AG04450 (cell line): ENCODE data around the gene CHRNA9. TPM values are rescaled to one million over a fixed set of nuclear protein-coding genes. Genes with fewer than 3 reads are reported as not detected.

Experiments used
- CTCF ChIA-PET: fragments of 300-600, 350-600 bp; formaldehyde crosslinking; extraction: SDS; loops from one replicate; lab custom pipeline; 2022; ENCODE audit warnings: antibody characterized with exemption, inconsistent platforms; lab: Charles Lee
- POLR2A ChIA-PET: fragments of 350-600 bp; formaldehyde crosslinking; extraction: SDS; loops from one replicate; lab custom pipeline; 2021; ENCODE audit warnings: antibody characterized with exemption, inconsistent platforms; lab: Yijun Ruan, JAX
- DNase-seq: peaks from one replicate; pipeline ENCODE4 v3.0.0-alpha.2; 2011; ENCODE audit warnings: low read depth, low spot score
- H3K27ac ChIP-seq: one replicate; pipeline ENCODE4 v1.5.1; 2012; ENCODE audit warnings: low read depth, low read length, control low read depth
- H3K27me3 ChIP-seq: one replicate; pipeline ENCODE4 v1.6.0; 2012; ENCODE audit warnings: low read length; ENCODE audit not compliant: control insufficient read depth, insufficient read depth
- H3K4me3 ChIP-seq: 2 replicates; pipeline ENCODE4 v1.5.1; 2011; ENCODE audit warnings: mild to moderate bottlenecking, low read depth, low read length, control low read depth
- H3K9me3 ChIP-seq: 2 replicates; pipeline ENCODE4 v1.5.1; 2012; ENCODE audit warnings: low read length; ENCODE audit not compliant: control insufficient read depth, insufficient read depth
- CTCF ChIP-seq: IDR thresholded peaks from 2 replicates; pipeline ENCODE4 v1.5.1; 2011; ENCODE audit warnings: low read depth, low read length, control low read depth, inconsistent platforms
- polyA plus RNA-seq: library from polyadenylated mRNA; depleted of rRNA; stranded (reverse); fragments of >200 nt; gene quantifications from 2 replicates; pipeline ENCODE4 v1.2.3, GENCODE V29; 2011

Gene CHRNA9
- polyA plus RNA-seq, 1 experiment = 0.07 TPM

GRCh38 chr4:40355131-40355530 is 20.0 kb downstream of the CHRNA9 start:
- Histone ChIP-seq H3K9me3 (no peaks in the 10 kb centered on the region), H3K27me3 (peaks cover 6% of the 10 kb centered on the region), H3K4me3 (no peak overlapping the region), H3K27ac (no peak overlapping the region)
- ChIA-PET CTCF (interaction anchor here (1.5 kb wide), 1 partner anchor 30 kb away, joined by 7 read pairs; no protein-coding TSS in a partner anchor), POLR2A (no interaction called here)
- no peak for DNase-seq
- TF ChIP-seq CTCF = no peak

GRCh38 chr4:40357738-40358137 is 22.6 kb downstream of the CHRNA9 start:
- H3K27me3 ChIP-seq = peaks cover 7% of the 10 kb centered on the region
- H3K9me3 ChIP-seq = peaks cover 2% of the 10 kb centered on the region; the same call in 1 of the 2 replicates
- no peak overlapping the region for H3K27ac ChIP-seq
- no peak for DNase-seq
- TF ChIP-seq CTCF = no peak
- H3K4me3 ChIP-seq = no peak overlapping the region
- ChIA-PET CTCF (no interaction called here), POLR2A (no interaction called here)

- H3K4me3 ChIP-seq = no peak overlapping the region
- no peak overlapping the region for H3K27ac ChIP-seq
- no peak for TF ChIP-seq CTCF
- H3K27me3 ChIP-seq = peaks cover 10% of the 10 kb centered on the region
- CTCF ChIA-PET = interaction anchor here (0.7 kb wide), 1 partner anchor 673 kb away, joined by 4 read pairs; no protein-coding TSS in a partner anchor
- peaks cover 2% of the 10 kb centered on the region; the same call in 1 of the 2 replicates for H3K9me3 ChIP-seq
- DNase-seq = no peak
- POLR2A ChIA-PET = no interaction called here
Observed at GRCh38 chr4:40361338-40361737, 26.2 kb downstream of the CHRNA9 start.

GRCh38 chr4:40363382-40363920 is 28.3 kb downstream of the CHRNA9 start:
- H3K27ac ChIP-seq = no peak overlapping the region
- no peak overlapping the region for H3K4me3 ChIP-seq
- peaks cover 10% of the 10 kb centered on the region for H3K27me3 ChIP-seq
- POLR2A ChIA-PET = no interaction called here
- CTCF ChIA-PET = interaction anchor here (0.6 to 0.8 kb wide), 2 partner anchors 37 to 263 kb away, joined by 3 read pairs; no protein-coding TSS in a partner anchor
- no peak for TF ChIP-seq CTCF
- H3K9me3 ChIP-seq = peaks cover 2% of the 10 kb centered on the region; the same call in 1 of the 2 replicates
- no peak for DNase-seq

- no peak for DNase-seq
- no peak overlapping the region for H3K4me3 ChIP-seq
- no peak overlapping the region for H3K27ac ChIP-seq
- no peak for TF ChIP-seq CTCF
- CTCF ChIA-PET = interaction anchor here (0.6 to 0.8 kb wide), 2 partner anchors 38 to 264 kb away, joined by 3 read pairs; no protein-coding TSS in a partner anchor
- H3K27me3 ChIP-seq = peaks cover 10% of the 10 kb centered on the region
- POLR2A ChIA-PET = no interaction called here
- H3K9me3 ChIP-seq = peaks cover 2% of the 10 kb centered on the region; the same call in 1 of the 2 replicates
Observed at GRCh38 chr4:40363945-40364344, 28.8 kb downstream of the CHRNA9 start.
